AG08396 (cell line): ENCODE results near the gene UQCC5.

Source experiments
- DNase-seq: peaks from one replicate; pipeline ENCODE4 v3.0.0; 2012; ENCODE audit warnings: low spot score, mixed read lengths

UQCC5 gene

GRCh38 chr3:52570076-52570475 lies 33.7 kb downstream of the UQCC5 start:
- DNase-seq, result peak; percentile 15

GRCh38 chr3:52572221-52572620 lies 35.8 kb downstream of the UQCC5 start:
- DNase-seq, result no peak

GRCh38 chr3:52574056-52574965 lies 37.9 kb downstream of the UQCC5 start:
- DNase-seq, result no peak
